Memory B cell (primary cell): ENCODE data around the gene HMGB1.
"Not testable (repeated sequence)": the region's sequence is repeated elsewhere in the genome, so short reads cannot be mapped to it uniquely, and the experiment has no call there.

Experiments
- ATAC-seq: fragments of 150-1000 bp; cut with Tn5 transposase; 2 replicates; pipeline ENCODE4 v1.10.0; 2021; ENCODE audit warnings: low read depth, mild to moderate bottlenecking, moderate library complexity
- DNase-seq, 2 donors: peaks; one replicate each; pipeline ENCODE4 v3.0.0; 2022; ENCODE audit warnings: low spot score in 2 of 2
- H3K27ac Mint-ChIP-seq: one replicate; pipeline ENCODE4 v1.8.0; 2022; ENCODE audit warnings: mild to moderate bottlenecking, moderate library complexity, mixed read lengths
- H3K27me3 Mint-ChIP-seq: one replicate; pipeline ENCODE4 v1.8.0; 2022; ENCODE audit warnings: mixed read lengths
- H3K36me3 Mint-ChIP-seq: one replicate; pipeline ENCODE4 v1.8.0; 2022; ENCODE audit warnings: mild to moderate bottlenecking, mixed read lengths
- H3K4me1 Mint-ChIP-seq: one replicate; pipeline ENCODE4 v1.8.0; 2022; ENCODE audit warnings: mixed read lengths
- H3K4me3 Mint-ChIP-seq: one replicate; pipeline ENCODE4 v1.8.0; 2022; ENCODE audit warnings: mild to moderate bottlenecking, moderate library complexity, mixed read lengths
- H3K9me3 Mint-ChIP-seq: one replicate; pipeline ENCODE4 v1.8.0; 2022; ENCODE audit warnings: mixed read lengths

HMGB1 gene

GRCh38 chr13:30480292-30480950 is 14.7 kb upstream of the HMGB1 start:
- no peaks in the 10 kb centered on the region for H3K36me3 Mint-ChIP-seq
- H3K27ac Mint-ChIP-seq: no peak overlapping the region
- no peaks in the 10 kb centered on the region for H3K9me3 Mint-ChIP-seq
- H3K27me3 Mint-ChIP-seq: peaks cover 3% of the 10 kb centered on the region
- no peak for ATAC-seq
- no peak overlapping the region for H3K4me3 Mint-ChIP-seq
- DNase-seq: no peak
- peaks cover 8% of the 10 kb centered on the region for H3K4me1 Mint-ChIP-seq

DNA sequence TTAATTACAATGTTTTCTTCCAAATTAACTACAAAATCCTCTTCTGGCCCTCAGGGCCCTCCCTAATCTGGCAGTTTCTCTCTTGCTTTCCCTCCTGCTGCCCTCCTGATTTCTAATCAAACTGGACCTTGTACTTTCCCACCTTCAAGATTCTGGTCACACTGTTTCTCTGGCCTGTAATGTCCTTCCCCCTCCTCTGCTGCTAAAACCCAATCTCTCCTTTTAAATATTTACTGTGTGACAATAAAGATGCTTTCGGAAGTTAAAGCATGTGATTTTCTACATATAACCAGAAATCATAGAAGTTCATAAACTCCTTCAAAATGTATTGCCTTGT is 14.1 kb upstream of the HMGB1 start:
- Mint-ChIP-seq H3K27me3 (peaks cover 3% of the 10 kb centered on the region), H3K4me3 (no peak overlapping the region), H3K27ac (no peak overlapping the region), H3K36me3 (no peaks in the 10 kb centered on the region), H3K4me1 (peaks cover 8% of the 10 kb centered on the region), H3K9me3 (no peaks in the 10 kb centered on the region)
- ATAC-seq (no peak), DNase-seq (no peak)

DNA sequence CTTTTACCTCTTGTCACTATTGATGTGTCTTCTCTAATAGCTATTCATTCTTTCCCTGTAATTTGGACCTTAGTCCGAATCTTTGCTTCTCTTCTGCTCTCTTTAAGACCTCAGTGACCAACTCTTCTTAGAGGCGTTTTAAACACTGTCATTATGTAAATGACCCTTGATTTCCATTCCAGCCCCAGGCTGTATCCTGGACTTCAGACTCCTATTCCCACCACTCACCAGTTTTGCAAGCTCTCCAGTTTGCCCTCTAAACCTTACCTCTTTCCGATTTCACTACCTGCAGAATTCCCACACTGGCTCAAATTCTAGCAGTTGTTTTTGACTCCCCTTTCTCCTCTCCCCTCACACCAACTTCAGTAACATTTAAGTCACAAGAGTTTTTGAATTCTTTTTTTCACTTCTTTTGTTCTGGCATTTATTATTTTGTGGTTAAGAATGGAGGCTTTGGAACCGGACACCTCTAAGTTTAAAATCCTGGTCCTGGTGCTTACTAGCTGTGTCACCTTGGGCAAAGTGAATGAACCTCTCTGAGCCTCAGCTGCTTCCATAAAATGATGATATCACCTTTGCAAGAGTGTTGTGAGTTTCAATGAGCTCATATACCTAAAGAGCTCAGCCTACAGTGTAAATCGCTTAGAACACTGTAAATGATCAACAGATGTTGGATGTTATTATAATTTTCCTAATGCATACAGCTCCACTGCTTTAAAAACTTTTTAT is 13.6 kb upstream of the HMGB1 start:
- DNase-seq (no peak), ATAC-seq (no peak)
- H3K36me3 Mint-ChIP-seq: no peaks in the 10 kb centered on the region
- H3K9me3 Mint-ChIP-seq: no peaks in the 10 kb centered on the region
- H3K27me3 Mint-ChIP-seq: no peaks in the 10 kb centered on the region
- peaks cover 8% of the 10 kb centered on the region for H3K4me1 Mint-ChIP-seq
- H3K27ac Mint-ChIP-seq: no peak overlapping the region
- no peak overlapping the region for H3K4me3 Mint-ChIP-seq

DNA sequence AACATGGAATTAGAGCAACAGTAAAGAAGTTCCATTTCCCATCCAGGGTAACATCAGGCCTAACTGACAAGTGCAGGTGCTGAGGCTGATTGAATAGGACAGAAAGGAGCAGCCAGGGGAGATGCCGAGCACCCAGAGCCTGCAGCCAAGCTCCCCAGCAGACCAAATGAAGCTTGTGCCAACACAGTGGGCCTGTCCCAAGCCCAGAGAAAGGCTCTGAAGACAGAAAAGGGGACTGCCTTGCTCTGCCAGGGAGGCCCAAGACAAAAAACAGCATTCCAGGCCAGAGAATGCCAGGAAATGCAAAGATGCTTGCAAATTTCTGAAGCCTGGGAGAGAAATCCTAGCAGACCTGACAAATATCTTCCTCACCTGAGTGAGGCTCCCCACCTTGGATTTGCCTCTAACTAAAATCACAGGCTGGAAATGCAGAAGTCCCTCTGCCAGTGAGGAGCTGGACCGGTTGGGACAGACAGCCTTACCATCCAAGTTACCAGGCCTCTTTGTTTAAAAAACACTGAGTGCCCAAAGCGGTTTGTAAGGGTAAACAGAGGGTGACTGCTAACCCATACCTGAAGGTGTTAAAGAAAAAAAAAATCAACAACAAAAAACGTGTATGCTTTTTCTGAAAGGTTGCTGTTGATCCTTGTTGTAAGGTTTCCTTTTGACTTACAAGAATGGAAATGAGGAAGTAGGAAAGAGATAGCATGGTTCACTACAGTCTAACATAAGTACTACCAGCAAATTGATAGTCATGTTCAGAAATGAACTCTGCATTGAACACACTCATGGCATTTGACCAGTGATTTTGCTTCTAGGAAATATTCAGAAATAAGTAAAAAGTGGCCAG is 11.8 kb upstream of the HMGB1 start:
- peaks cover 8% of the 10 kb centered on the region for H3K4me1 Mint-ChIP-seq
- no peak overlapping the region for H3K4me3 Mint-ChIP-seq
- H3K27me3 Mint-ChIP-seq: no peaks in the 10 kb centered on the region
- H3K9me3 Mint-ChIP-seq: no peaks in the 10 kb centered on the region
- DNase-seq (no peak), ATAC-seq (peak; percentile 97)
- no peak overlapping the region for H3K27ac Mint-ChIP-seq
- H3K36me3 Mint-ChIP-seq: no peaks in the 10 kb centered on the region

- no peak overlapping the region for H3K27ac Mint-ChIP-seq
- H3K9me3 Mint-ChIP-seq: no peaks in the 10 kb centered on the region
- peaks cover 8% of the 10 kb centered on the region for H3K4me1 Mint-ChIP-seq
- ATAC-seq: no peak
- no peaks in the 10 kb centered on the region for H3K36me3 Mint-ChIP-seq
- DNase-seq: no peak
- H3K4me3 Mint-ChIP-seq: no peak overlapping the region
- no peaks in the 10 kb centered on the region for H3K27me3 Mint-ChIP-seq
Measured at GRCh38 chr13:30473675-30474074, 7.9 kb upstream of the HMGB1 start.

DNA sequence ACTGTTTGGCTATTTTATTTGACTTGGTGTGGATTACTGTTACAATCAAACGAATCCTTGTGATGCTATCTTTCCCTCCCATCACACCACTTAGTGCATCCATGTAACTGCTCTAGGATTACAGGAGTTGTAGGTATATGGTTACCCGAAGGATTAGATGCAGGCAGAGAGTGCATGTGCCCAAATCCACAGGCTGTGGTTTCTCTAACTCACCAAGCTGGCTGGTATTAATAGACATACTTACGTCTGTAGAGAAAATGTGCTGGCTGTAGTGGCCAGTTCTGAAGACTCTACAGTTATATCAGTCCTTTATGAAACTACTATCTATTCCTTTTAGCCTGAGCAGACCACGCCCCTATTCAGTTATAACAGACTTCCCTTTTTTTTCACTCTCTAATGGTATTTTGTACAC is 1.1 kb upstream of the HMGB1 start:
- H3K4me3 Mint-ChIP-seq: peak overlapping the region; percentile 6
- H3K4me1 Mint-ChIP-seq: peaks cover 13% of the 10 kb centered on the region
- H3K36me3 Mint-ChIP-seq: peaks cover 4% of the 10 kb centered on the region
- H3K27ac Mint-ChIP-seq: no peak overlapping the region
- DNase-seq (no peak), ATAC-seq (no peak)
- H3K9me3 Mint-ChIP-seq: no peaks in the 10 kb centered on the region
- H3K27me3 Mint-ChIP-seq: no peaks in the 10 kb centered on the region

GRCh38 chr13:30466358-30466714 is 600 bp upstream of the HMGB1 start:
- Mint-ChIP-seq H3K27me3 (no peaks in the 10 kb centered on the region), H3K4me3 (peak overlapping the region; percentile 11), H3K36me3 (peaks cover 7% of the 10 kb centered on the region), H3K27ac (peak overlapping the region; percentile 94), H3K4me1 (peaks cover 16% of the 10 kb centered on the region), H3K9me3 (no peaks in the 10 kb centered on the region)
- DNase-seq (no peak), ATAC-seq (no peak)

GRCh38 chr13:30465343-30465592 is 468 bp downstream of the HMGB1 start:
- Mint-ChIP-seq H3K4me1 (peaks cover 18% of the 10 kb centered on the region), H3K27me3 (no peaks in the 10 kb centered on the region), H3K36me3 (peaks cover 8% of the 10 kb centered on the region), H3K4me3 (no peak overlapping the region), H3K27ac (peak overlapping the region; percentile 94), H3K9me3 (no peaks in the 10 kb centered on the region)
- no peak for DNase-seq
- no peak for ATAC-seq

- ATAC-seq (peak; percentile 51), DNase-seq (peak; percentile 66 to 74)
- Mint-ChIP-seq H3K4me3 (peak overlapping the region; percentile 91), H3K27me3 (no peaks in the 10 kb centered on the region), H3K36me3 (peaks cover 8% of the 10 kb centered on the region), H3K4me1 (peaks cover 18% of the 10 kb centered on the region), H3K9me3 (no peaks in the 10 kb centered on the region), H3K27ac (peak overlapping the region; percentile 98)
Measured at GRCh38 chr13:30464496-30465342, 1.0 kb downstream of the HMGB1 start.

DNA sequence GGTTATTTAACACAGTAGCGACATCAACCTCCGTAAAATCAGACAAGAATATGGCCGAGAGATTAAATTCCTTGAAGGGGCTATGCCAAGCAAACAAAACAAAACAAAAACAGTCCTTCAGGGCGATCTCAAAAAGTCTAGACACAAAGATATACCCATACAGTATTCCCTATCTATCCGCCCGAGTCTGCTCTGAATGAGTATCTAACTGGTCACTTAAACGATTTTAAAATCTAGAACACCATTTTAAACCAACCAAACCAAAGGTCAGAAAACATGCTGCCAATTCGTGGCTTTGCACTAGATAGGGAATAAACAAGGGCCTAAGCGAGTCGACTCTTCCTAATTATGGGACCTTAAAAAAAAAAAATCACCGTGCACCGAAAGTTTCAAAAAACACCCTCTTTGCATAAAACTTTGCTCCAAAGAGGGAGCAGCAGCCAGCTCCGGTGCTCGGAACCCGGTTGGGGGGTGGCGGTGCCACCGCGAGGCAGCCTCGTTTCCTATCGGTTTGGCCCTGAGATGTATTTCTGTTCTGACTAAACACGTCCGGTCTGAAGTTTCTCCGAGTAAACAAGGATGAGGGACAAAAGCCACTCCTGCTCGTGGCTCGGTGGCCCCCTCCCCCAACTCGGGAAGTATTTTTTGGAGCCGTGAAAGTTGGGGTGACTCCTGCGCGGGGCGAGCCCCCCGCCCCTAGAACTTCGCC is 1.8 kb downstream of the HMGB1 start:
- Mint-ChIP-seq H3K9me3 (no peaks in the 10 kb centered on the region), H3K4me1 (peaks cover 19% of the 10 kb centered on the region), H3K4me3 (peak overlapping the region; percentile 91), H3K27me3 (no peaks in the 10 kb centered on the region), H3K27ac (peak overlapping the region; percentile 98), H3K36me3 (peaks cover 13% of the 10 kb centered on the region)
- peak; percentile 50 to 69 for DNase-seq
- ATAC-seq: peak; percentile 7

DNA sequence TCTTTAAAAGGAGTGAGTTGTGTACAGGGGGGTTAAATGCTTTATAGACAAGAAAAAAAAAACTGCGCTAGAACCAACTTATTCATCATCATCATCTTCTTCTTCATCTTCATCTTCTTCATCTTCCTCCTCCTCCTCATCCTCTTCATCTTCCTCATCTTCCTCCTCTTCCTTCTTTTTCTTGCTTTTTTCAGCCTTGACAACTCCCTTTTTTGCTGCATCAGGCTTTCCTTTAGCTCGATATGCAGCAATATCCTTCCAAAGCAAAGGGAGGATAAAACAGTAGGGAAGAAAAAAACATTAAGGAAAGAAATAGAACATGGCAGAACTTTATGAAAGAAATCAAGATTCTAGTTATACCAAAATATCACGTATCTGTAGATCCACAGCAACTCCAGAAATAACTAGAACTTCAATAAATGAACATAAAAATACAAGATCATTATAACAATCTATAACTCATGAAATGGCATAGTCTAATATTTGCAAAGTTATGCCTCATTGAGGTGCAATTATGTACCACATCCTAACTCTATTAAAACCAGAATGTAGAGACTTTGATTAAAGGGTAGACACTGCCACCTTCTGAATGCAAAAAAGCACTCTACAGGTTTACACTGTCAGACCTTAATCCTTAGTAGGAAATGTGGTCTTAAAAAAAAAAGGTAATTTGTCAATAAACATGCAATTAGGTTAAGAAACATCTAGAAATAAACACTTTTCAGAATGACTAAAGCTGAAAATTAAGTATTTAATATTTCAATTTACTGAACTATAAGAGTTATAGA is 4.3 kb downstream of the HMGB1 start:
- ATAC-seq (peak; percentile 11), DNase-seq (peak in 1 of 2 donors; percentile 33)
- H3K36me3 Mint-ChIP-seq: peaks cover 13% of the 10 kb centered on the region
- peaks cover 22% of the 10 kb centered on the region for H3K4me1 Mint-ChIP-seq
- H3K27ac Mint-ChIP-seq: peak overlapping the region; percentile 73
- not testable (repeated sequence) for H3K27me3 Mint-ChIP-seq, H3K9me3 Mint-ChIP-seq, H3K4me3 Mint-ChIP-seq

GRCh38 chr13:30457306-30457891 is 8.3 kb downstream of the HMGB1 start:
- H3K27ac Mint-ChIP-seq: peak overlapping the region; percentile 17
- H3K4me3 Mint-ChIP-seq: no peak overlapping the region
- peaks cover 30% of the 10 kb centered on the region for H3K4me1 Mint-ChIP-seq
- H3K27me3 Mint-ChIP-seq: no peaks in the 10 kb centered on the region
- peaks cover 11% of the 10 kb centered on the region for H3K36me3 Mint-ChIP-seq
- H3K9me3 Mint-ChIP-seq: no peaks in the 10 kb centered on the region
- no peak for ATAC-seq
- no peak for DNase-seq
